Sigmoid colon (tissue), 4 donors: ENCODE results near the gene NIP7.

Source experiments
- EP300 ChIP-seq, 4 donors: sonication (generic); formaldehyde crosslinking; IDR thresholded peaks; one replicate each; pipeline ENCODE4 v1.6.1; 2017; ENCODE audit warnings: antibody characterized with exemption in 4 of 4
- POLR2A ChIP-seq, 2 donors: fragments of 450-650 bp; IDR thresholded peaks; one replicate each; pipeline ENCODE4 v1.6.1; 2016; ENCODE audit warnings: antibody characterized with exemption in 2 of 2, mild to moderate bottlenecking in 2 of 2, moderate library complexity in 2 of 2
- POLR2AphosphoS5 ChIP-seq, 4 donors: sonication (generic); formaldehyde crosslinking; IDR thresholded peaks; one replicate each; pipeline ENCODE4 v1.6.1; 2017; ENCODE audit warnings: antibody characterized with exemption in 4 of 4
- TF ChIP-seq, protein P1 (sequence below), 4 experiments: fragments of 450-650 bp in 3 of 4; fragments of 200-600 bp in 1 of 4; IDR thresholded peaks; one replicate each; pipeline ENCODE4 v1.5.1; 2016 to 2019; ENCODE audit warnings: antibody characterized with exemption in 4 of 4, mild to moderate bottlenecking in 3 of 4, moderate library complexity in 2 of 4

- TF ChIP-seq, protein P1, sequence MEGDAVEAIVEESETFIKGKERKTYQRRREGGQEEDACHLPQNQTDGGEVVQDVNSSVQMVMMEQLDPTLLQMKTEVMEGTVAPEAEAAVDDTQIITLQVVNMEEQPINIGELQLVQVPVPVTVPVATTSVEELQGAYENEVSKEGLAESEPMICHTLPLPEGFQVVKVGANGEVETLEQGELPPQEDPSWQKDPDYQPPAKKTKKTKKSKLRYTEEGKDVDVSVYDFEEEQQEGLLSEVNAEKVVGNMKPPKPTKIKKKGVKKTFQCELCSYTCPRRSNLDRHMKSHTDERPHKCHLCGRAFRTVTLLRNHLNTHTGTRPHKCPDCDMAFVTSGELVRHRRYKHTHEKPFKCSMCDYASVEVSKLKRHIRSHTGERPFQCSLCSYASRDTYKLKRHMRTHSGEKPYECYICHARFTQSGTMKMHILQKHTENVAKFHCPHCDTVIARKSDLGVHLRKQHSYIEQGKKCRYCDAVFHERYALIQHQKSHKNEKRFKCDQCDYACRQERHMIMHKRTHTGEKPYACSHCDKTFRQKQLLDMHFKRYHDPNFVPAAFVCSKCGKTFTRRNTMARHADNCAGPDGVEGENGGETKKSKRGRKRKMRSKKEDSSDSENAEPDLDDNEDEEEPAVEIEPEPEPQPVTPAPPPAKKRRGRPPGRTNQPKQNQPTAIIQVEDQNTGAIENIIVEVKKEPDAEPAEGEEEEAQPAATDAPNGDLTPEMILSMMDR (IDR thresholded peaks at IDR 0.05): no peak
- TF ChIP-seq EP300 (IDR thresholded peaks at IDR 0.05) (no peak), POLR2A (IDR thresholded peaks at IDR 0.05) (no peak), POLR2AphosphoS5 (IDR thresholded peaks at IDR 0.05) (no peak)
Measured at GRCh38 chr16:69319381-69319780, 20.2 kb upstream of the NIP7 start.
